Testis (tissue), 2 donors: ENCODE measurements around the gene MYADML2.

Experiments
- POLR2A ChIP-seq: fragments of 450-650 bp; IDR thresholded peaks from one replicate; pipeline ENCODE4 v1.6.1; 2017; ENCODE audit warnings: antibody characterized with exemption, mild to moderate bottlenecking, moderate library complexity
- TF ChIP-seq, protein P1 (sequence below), 3 experiments: fragments of 450-650 bp in 2 of 3; fragments of 200-600 bp in 1 of 3; sonication (generic) in 1 of 3; IDR thresholded peaks; one replicate each; pipeline ENCODE4 v1.5.1; 2016 to 2019; ENCODE audit warnings: antibody characterized with exemption in 3 of 3, mild to moderate bottlenecking in 2 of 3, moderate library complexity in 1 of 3

DNA sequence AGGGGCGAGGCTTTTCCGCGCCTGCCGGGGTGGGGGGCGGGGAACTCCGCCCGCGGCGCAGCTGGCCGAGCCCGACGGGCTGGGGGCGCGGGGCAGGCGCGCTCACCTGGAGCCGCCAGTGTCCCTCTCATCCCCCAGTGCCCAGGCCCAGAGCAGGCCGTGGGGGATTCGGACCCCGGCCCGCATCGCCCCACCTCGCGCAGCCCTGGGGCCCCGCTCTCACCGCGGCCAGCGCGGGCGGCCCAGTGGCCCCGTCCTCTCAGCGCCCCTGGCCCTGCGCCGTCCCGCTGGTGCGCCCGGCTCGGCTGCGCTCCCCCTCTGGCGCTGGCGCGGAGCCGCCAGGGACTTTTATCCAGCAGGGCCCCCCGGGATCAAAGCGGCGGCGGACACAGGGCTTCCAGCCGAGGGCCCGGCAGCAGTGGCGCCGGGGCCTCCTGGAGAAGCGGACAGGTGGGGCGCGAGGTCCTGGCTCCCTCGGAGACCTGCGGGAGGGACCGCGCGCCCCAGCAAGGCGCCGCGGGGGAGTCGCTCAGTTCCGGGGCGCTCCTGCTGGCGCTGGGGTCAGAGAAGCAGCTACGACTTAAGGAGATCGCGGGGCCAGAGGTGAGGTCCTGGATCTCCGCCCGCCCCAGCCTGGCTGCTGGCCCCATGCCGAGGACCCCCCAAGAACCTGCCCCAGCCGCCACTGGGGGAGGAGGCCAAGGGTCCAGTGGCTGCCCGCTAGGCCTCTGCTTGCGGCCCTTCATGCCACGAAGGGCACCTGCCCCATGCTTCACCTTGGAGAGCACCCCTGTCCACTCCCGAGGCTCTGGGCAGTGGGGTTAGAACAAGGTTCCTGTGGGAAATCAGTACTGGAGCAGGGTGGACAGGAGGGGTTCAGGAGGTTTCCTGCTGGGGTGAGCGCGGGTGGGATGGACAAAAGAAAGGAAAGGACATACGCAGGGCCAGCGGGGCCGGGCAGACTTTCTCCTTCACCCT, 14.8 kb upstream of the MYADML2 start:
- TF ChIP-seq, protein P1, sequence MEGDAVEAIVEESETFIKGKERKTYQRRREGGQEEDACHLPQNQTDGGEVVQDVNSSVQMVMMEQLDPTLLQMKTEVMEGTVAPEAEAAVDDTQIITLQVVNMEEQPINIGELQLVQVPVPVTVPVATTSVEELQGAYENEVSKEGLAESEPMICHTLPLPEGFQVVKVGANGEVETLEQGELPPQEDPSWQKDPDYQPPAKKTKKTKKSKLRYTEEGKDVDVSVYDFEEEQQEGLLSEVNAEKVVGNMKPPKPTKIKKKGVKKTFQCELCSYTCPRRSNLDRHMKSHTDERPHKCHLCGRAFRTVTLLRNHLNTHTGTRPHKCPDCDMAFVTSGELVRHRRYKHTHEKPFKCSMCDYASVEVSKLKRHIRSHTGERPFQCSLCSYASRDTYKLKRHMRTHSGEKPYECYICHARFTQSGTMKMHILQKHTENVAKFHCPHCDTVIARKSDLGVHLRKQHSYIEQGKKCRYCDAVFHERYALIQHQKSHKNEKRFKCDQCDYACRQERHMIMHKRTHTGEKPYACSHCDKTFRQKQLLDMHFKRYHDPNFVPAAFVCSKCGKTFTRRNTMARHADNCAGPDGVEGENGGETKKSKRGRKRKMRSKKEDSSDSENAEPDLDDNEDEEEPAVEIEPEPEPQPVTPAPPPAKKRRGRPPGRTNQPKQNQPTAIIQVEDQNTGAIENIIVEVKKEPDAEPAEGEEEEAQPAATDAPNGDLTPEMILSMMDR (IDR thresholded peaks at IDR 0.05) = no peak
- no peak for TF ChIP-seq POLR2A
